ENCODE results near the gene CBX3. TPM values are rescaled to one million over a fixed set of nuclear protein-coding genes. Genes with fewer than 3 reads are reported as not detected.
A peak's percentile ranks its signal among the peaks of the same experiment; 100 is the strongest.
"Not testable (repeated sequence)": the region's sequence is repeated elsewhere in the genome, so short reads cannot be mapped to it uniquely, and the experiment has no call there.

CBX3 gene
- total RNA-seq, 1 donor from 2014 or later = 360 TPM

DNA sequence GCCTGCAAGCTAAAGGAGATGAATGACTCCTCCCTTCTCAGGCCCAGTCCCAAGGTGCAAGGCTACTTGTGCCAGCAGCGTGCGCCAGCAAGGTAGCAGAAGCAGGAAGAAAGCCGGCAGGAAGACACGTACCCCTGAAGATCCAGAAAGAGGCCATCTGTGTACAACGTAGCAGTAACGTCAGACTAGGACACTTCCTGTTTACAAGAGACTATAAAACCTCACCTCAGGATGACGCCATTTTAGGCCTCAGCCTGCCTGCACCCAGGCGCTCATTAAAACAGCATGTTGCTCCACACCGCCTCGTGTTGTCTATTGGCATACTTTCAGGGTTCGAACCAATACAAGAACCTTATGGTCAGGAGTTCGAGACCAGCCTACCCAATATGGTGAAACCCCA, 48.7 kb downstream of the CBX3 start:
- H3K27ac ChIP-seq = no peak overlapping the region
- Mint-ChIP-seq H3K9me3 (no peaks in the 10 kb centered on the region), H3K4me1 (peaks cover 2% of the 10 kb centered on the region)

DNA sequence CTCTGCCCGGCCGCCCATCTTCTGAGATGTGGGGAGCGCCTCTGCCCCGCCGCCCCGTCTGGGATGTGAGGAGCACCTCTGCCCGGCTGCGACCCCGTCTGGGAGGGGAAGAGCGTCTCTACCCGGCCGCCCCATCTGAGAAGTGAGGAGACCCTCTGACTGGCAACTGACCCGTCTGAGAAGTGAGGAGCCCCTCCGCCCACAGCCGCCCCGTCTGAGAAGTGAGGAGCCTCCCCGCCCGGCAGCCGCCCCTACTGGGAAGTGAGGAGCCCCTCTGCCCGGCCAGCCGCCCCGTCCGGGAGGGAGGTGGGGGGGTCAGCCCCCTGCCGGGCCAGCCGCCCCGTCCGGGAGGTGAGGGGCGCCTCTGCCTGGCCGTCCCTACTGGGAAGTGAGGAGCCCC, 60.3 kb downstream of the CBX3 start:
- H3K9ac ChIP-seq; H3K36me3 Mint-ChIP-seq; H3K27ac ChIP-seq; H3K4me1 ChIP-seq; H3K4me1 Mint-ChIP-seq; H2AFZ ChIP-seq (replicated peaks); H3K79me2 ChIP-seq (ENCODE audit: low read depth); H3K36me3 ChIP-seq; H3K4me2 ChIP-seq; H3K9me3 ChIP-seq (ENCODE audit: low read depth); H3F3A ChIP-seq (ENCODE audit: low read depth); H3K27me3 Mint-ChIP-seq (ENCODE audit: insufficient read depth, low read depth); H4K20me1 ChIP-seq (ENCODE audit: low read depth); H3K27ac Mint-ChIP-seq; H3K4me3 ChIP-seq; DNase-seq (ENCODE audit: low spot score); H3K4me3 Mint-ChIP-seq; H3K27me3 ChIP-seq: not testable (repeated sequence)
- H3K9me3 Mint-ChIP-seq = peaks cover 28% of the 10 kb centered on the region

More for the DNA sequence above, 48.7 kb downstream of the CBX3 start:
- Histone ChIP-seq H4K20me1 (ENCODE audit: low read depth) (no peaks in the 10 kb centered on the region), H2AFZ (replicated peaks) (no peak overlapping the region), H3K4me2 (no peak overlapping the region), H3K4me1 (no peaks in the 10 kb centered on the region), H3K79me2 (ENCODE audit: low read depth) (no peaks in the 10 kb centered on the region), H3F3A (ENCODE audit: low read depth) (no peaks in the 10 kb centered on the region), H3K9ac (no peak overlapping the region), H3K27me3 (no peaks in the 10 kb centered on the region), H3K4me3 (no peak overlapping the region), H3K9me3 (ENCODE audit: low read depth) (no peaks in the 10 kb centered on the region), H3K36me3 (no peaks in the 10 kb centered on the region)
- Mint-ChIP-seq H3K27me3 (ENCODE audit: insufficient read depth, low read depth) (peaks cover 2% of the 10 kb centered on the region), H3K36me3 (no peaks in the 10 kb centered on the region), H3K27ac (peak overlapping the region; percentile 54), H3K4me3 (no peak overlapping the region)
- no peak for DNase-seq (ENCODE audit: low spot score)
- TF ChIP-seq, protein P1, sequence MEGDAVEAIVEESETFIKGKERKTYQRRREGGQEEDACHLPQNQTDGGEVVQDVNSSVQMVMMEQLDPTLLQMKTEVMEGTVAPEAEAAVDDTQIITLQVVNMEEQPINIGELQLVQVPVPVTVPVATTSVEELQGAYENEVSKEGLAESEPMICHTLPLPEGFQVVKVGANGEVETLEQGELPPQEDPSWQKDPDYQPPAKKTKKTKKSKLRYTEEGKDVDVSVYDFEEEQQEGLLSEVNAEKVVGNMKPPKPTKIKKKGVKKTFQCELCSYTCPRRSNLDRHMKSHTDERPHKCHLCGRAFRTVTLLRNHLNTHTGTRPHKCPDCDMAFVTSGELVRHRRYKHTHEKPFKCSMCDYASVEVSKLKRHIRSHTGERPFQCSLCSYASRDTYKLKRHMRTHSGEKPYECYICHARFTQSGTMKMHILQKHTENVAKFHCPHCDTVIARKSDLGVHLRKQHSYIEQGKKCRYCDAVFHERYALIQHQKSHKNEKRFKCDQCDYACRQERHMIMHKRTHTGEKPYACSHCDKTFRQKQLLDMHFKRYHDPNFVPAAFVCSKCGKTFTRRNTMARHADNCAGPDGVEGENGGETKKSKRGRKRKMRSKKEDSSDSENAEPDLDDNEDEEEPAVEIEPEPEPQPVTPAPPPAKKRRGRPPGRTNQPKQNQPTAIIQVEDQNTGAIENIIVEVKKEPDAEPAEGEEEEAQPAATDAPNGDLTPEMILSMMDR (IDR thresholded peaks at IDR 0.05) = no peak
- no peak for TF ChIP-seq EZH2phosphoT487 (IDR thresholded peaks at IDR 0.05)
- no peak for TF ChIP-seq EZH2 (IDR thresholded peaks at IDR 0.05)

Other genes with a start within 250 kb of the CBX3 start
- gene NFE2L3, start 49.5 kb upstream of the CBX3 start, total RNA-seq (ENCODE audit: low replicate concordance) = 6.2 and 6.9 TPM in 2 replicates
- 552 and 601 TPM in 2 replicates for gene HNRNPA2B1, start 999 bp upstream of the CBX3 start, total RNA-seq (ENCODE audit: low replicate concordance)
- gene SNX10, start 90.1 kb downstream of the CBX3 start, total RNA-seq (ENCODE audit: low replicate concordance) = 19.5 and 29.6 TPM in 2 replicates

Measured in neural progenitor cell (in vitro differentiated cells).